ENCODE data around the gene TMEM245. TPM values are rescaled to one million over a fixed set of nuclear protein-coding genes. Genes with fewer than 3 reads are reported as not detected.
A peak's percentile ranks its signal among the peaks of the same experiment; 100 is the strongest.

TMEM245 gene
- polyA plus RNA-seq, 3 donors, result 6.9 to 11.3 (median 9.7) TPM

DNA sequence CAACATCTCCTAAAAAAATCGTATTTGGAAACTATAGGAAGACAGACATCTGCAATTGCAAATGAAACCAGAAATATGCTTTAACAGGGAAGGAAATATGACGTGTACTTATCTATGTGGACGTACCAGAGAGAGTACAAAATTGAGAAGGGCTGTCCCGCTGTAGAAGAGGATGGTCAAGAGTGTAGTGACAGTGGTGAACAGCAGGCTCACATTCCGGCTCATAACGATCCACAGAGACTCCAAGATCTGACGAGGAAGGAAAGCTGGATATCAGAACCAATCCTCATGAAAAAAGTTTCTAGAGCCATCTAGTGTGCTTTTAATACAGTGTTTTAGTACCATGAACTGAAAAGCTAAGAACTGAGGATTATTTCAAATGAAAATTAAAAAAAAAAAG lies 69.3 kb downstream of the TMEM245 start:
- Mint-ChIP-seq H3K9me3 (no peaks in the 10 kb centered on the region), H3K4me1 (no peaks in the 10 kb centered on the region), H3K27ac (no peak overlapping the region), H3K27me3 (ENCODE audit: low read depth in 3 of 3) (no peaks in the 10 kb centered on the region), H3K4me3 (no peak overlapping the region), H3K36me3 (peaks cover 81 to 90% of the 10 kb centered on the region in 2 donors)
- Histone ChIP-seq H3K9me3 (replicated peaks in 1 of 2; ENCODE audit: control insufficient read depth in 1 of 2, insufficient read depth in 1 of 2, low read length in 2 of 2) (no peaks in the 10 kb centered on the region), H2AFZ (ENCODE audit: insufficient read depth, low read depth, low read length, poor library complexity, severe bottlenecking) (no peak overlapping the region), H3K27me3 (ENCODE audit: control insufficient read depth in 2 of 2, insufficient read depth in 2 of 2, low read length in 2 of 2) (no peaks in the 10 kb centered on the region), H3K4me1 (ENCODE audit: control insufficient read depth in 1 of 2, insufficient read depth in 2 of 2, low read length in 2 of 2) (no peaks in the 10 kb centered on the region), H3K79me2 (ENCODE audit: insufficient read depth, low read length) (no peaks in the 10 kb centered on the region), H3K4me2 (replicated peaks; ENCODE audit: extremely low read depth, low read length, poor library complexity, severe bottlenecking) (no peak overlapping the region), H3K27ac (ENCODE audit: low read depth in 1 of 2, low read length in 2 of 2) (no peak overlapping the region), H3K36me3 (replicated peaks in 1 of 2; ENCODE audit: control insufficient read depth in 1 of 2, insufficient read depth in 2 of 2, low read length in 2 of 2) (peaks cover 84 to 100% of the 10 kb centered on the region in 2 donors), H3K9ac (ENCODE audit: insufficient read depth, low read length, poor library complexity, severe bottlenecking) (no peak overlapping the region), H3K4me3 (replicated peaks in 1 of 3; ENCODE audit: low read depth in 2 of 3, low read length in 3 of 3) (no peak overlapping the region), H4K20me1 (ENCODE audit: insufficient read depth, low read length) (no peaks in the 10 kb centered on the region)
- TF ChIP-seq, protein P1, sequence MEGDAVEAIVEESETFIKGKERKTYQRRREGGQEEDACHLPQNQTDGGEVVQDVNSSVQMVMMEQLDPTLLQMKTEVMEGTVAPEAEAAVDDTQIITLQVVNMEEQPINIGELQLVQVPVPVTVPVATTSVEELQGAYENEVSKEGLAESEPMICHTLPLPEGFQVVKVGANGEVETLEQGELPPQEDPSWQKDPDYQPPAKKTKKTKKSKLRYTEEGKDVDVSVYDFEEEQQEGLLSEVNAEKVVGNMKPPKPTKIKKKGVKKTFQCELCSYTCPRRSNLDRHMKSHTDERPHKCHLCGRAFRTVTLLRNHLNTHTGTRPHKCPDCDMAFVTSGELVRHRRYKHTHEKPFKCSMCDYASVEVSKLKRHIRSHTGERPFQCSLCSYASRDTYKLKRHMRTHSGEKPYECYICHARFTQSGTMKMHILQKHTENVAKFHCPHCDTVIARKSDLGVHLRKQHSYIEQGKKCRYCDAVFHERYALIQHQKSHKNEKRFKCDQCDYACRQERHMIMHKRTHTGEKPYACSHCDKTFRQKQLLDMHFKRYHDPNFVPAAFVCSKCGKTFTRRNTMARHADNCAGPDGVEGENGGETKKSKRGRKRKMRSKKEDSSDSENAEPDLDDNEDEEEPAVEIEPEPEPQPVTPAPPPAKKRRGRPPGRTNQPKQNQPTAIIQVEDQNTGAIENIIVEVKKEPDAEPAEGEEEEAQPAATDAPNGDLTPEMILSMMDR (IDR thresholded peaks at IDR 0.05), result no peak
- 71% methylated on average over 3 of the region's 7 CpGs for WGBS (ENCODE audit: insufficient coverage)
- DNase-seq, result no peak
- intact Hi-C loops (cut with micrococcal nuclease), result no loop called here

DNA sequence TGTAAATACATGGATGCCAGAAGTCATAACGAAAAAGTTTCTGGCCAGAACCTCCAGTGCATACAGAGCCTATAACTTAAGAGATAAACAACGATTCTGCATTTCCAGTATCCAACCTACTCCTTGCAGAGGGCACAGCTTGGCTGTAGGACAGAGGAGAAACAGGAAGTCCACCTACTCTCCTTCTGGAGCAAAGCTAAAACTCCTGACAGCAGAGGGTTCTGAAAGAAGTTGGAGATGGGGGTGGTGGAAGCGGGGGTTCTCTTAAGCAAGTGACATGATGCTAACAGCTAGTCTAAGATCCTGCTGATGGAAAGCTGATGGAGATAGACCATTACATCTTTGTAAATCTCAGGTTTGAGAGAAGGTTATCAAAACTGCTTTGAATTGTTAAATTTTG lies 70.9 kb downstream of the TMEM245 start:
- H3K9me3 Mint-ChIP-seq, result no peaks in the 10 kb centered on the region
- Histone ChIP-seq H3K4me1 (ENCODE audit: control insufficient read depth in 1 of 2, insufficient read depth in 2 of 2, low read length in 2 of 2) (no peaks in the 10 kb centered on the region), H3K27me3 (ENCODE audit: control insufficient read depth in 2 of 2, insufficient read depth in 2 of 2, low read length in 2 of 2) (no peaks in the 10 kb centered on the region), H4K20me1 (ENCODE audit: insufficient read depth, low read length) (no peaks in the 10 kb centered on the region), H3K36me3 (replicated peaks in 1 of 2; ENCODE audit: control insufficient read depth in 1 of 2, insufficient read depth in 2 of 2, low read length in 2 of 2) (peaks cover 84 to 100% of the 10 kb centered on the region in 2 donors), H3K4me2 (replicated peaks; ENCODE audit: extremely low read depth, low read length, poor library complexity, severe bottlenecking) (no peak overlapping the region), H3K27ac (ENCODE audit: low read depth in 1 of 2, low read length in 2 of 2) (no peak overlapping the region), H3K4me3 (replicated peaks in 1 of 3; ENCODE audit: low read depth in 2 of 3, low read length in 3 of 3) (no peak overlapping the region), H2AFZ (ENCODE audit: insufficient read depth, low read depth, low read length, poor library complexity, severe bottlenecking) (no peak overlapping the region), H3K79me2 (ENCODE audit: insufficient read depth, low read length) (no peaks in the 10 kb centered on the region), H3K9ac (ENCODE audit: insufficient read depth, low read length, poor library complexity, severe bottlenecking) (no peak overlapping the region), H3K9me3 (replicated peaks in 1 of 2; ENCODE audit: control insufficient read depth in 1 of 2, insufficient read depth in 1 of 2, low read length in 2 of 2) (no peaks in the 10 kb centered on the region)
- H3K27ac Mint-ChIP-seq, result peak overlapping the region in 1 of 7 donors; percentile 27
- no peak overlapping the region for H3K4me3 Mint-ChIP-seq
- no peaks in the 10 kb centered on the region for H3K4me1 Mint-ChIP-seq
- no peaks in the 10 kb centered on the region for H3K27me3 Mint-ChIP-seq (ENCODE audit: low read depth in 3 of 3)
- whole genome bisulfite sequencing (ENCODE audit: insufficient coverage), result 100% methylated on average over 1 of the region's 3 CpGs
- no peak for DNase-seq
- peaks cover 80 to 89% of the 10 kb centered on the region in 2 donors for H3K36me3 Mint-ChIP-seq
- TF ChIP-seq, protein P1 (IDR thresholded peaks at IDR 0.05), result no peak
- intact Hi-C loops (cut with micrococcal nuclease), result no loop called here

Data from CD14-positive monocyte (primary cell).